Pancreas (tissue), 10 donors: Measurements from ENCODE around the gene ERCC6. TPM values are rescaled to one million over a fixed set of nuclear protein-coding genes. Genes with fewer than 3 reads are reported as not detected.

ENCODE experiments used
- ATAC-seq, 4 donors: fragments of 200-7000 bp; cut with Tn5 transposase; one replicate each; pipeline versions ENCODE4 v1.8.0 to v1.9.1; 2020; ENCODE audit warnings: mild to moderate bottlenecking in 4 of 4, moderate library complexity in 4 of 4
- DNase-seq, 6 donors: peaks; one replicate each; pipeline ENCODE4 v3.0.0-alpha.2; 2020
- FAIRE-seq: peaks from 2 replicates; lab custom pipeline; 2012; peaks lifted over from hg19 to GRCh38; lab: Jason Lieb, UNC
- H3K27ac ChIP-seq, 4 donors: fragments of 200-600 bp; sonication (generic); 1 replicate in 3 of 4; 2 replicates in 1 of 4; pipeline versions ENCODE4 v1.5.0 to v1.8.0; 2020
- H3K27me3 ChIP-seq, 4 donors: fragments of 200-600 bp; one replicate each; pipeline ENCODE4 v1.8.0; 2021
- H3K36me3 ChIP-seq, 3 donors: fragments of 200-600 bp; sonication (generic) in 1 of 3; one replicate each; pipeline versions ENCODE4 v1.5.0 to v1.8.0; 2020 to 2021
- H3K4me1 ChIP-seq, 3 donors: fragments of 200-600 bp; one replicate each; pipeline ENCODE4 v1.8.0; 2021
- H3K4me3 ChIP-seq, 4 donors: fragments of 200-600 bp; sonication (generic) in 2 of 4; one replicate each; pipeline versions ENCODE4 v1.5.0 to v1.8.0; 2020 to 2021
- H3K9me3 ChIP-seq, 4 donors: fragments of 200-600 bp; one replicate each; pipeline ENCODE4 v1.8.0; 2021
- WGBS, 2 donors: extraction: QIAGEN DNeasy Blood & Tissue Kit; methylation state at CpG; one replicate each; pipeline ENCODE4 v1.1.7; 2013; 5-methylcytosine and 5-hydroxymethylcytosine counted together
- intact Hi-C, 3 donors: fragments of 100-400 bp; cut with DNase I; formaldehyde crosslinking; loops; one replicate each; pipeline versions ENCODE4 v1.11.1 to v1.14.2; 2022
- polyA plus RNA-seq, 2 donors: library from polyadenylated mRNA; stranded (reverse); fragments of 200-250 nt; gene quantifications; one replicate each; pipeline ENCODE4 v1.2.3, GENCODE V29; 2013
- total RNA-seq, 6 donors: library from RNA; stranded (reverse); fragmentation: NEBNext Ultra II Directional in 4 of 6; extraction: Animal tissue kit (Norgen Biotek cat#: 25700) in 4 of 6; gene quantifications; one replicate each; pipeline versions ENCODE4 v1.2.1 to v1.2.4, GENCODE V29; 2021 to 2023
- TF ChIP-seq, protein P1 (sequence below), 4 donors: fragments of 200-600 bp; sonication (generic) in 3 of 4; IDR thresholded peaks; one replicate each; pipeline versions ENCODE4 v1.5.0 to v1.8.0; 2021; ENCODE audit warnings: antibody characterized with exemption in 4 of 4
- donor health status: healthy with polysubstance abuse.
- donor health status: DM: no; HTN: no; CAD: no; lungs with moderate emphysema.
- donor health status: DM: no; HTN: no; CAD: no.
- donor health status: control.
- donor health status: control.
- donor health status: Bipolar disorder and iron deficiency.
- donor health status: DM: yes; HTN: yes; CAD: no.
- donor health status: DM: no; HTN: no; CAD: no.
- donor health status: DM: no; HTN: no; CAD: no.
- donor health status: DM: yes; HTN: yes; CAD: no.

The ERCC6 gene
- total and polyA plus RNA-seq, 8 donors: 3.8 to 20.0 (median 15.3) TPM

DNA sequence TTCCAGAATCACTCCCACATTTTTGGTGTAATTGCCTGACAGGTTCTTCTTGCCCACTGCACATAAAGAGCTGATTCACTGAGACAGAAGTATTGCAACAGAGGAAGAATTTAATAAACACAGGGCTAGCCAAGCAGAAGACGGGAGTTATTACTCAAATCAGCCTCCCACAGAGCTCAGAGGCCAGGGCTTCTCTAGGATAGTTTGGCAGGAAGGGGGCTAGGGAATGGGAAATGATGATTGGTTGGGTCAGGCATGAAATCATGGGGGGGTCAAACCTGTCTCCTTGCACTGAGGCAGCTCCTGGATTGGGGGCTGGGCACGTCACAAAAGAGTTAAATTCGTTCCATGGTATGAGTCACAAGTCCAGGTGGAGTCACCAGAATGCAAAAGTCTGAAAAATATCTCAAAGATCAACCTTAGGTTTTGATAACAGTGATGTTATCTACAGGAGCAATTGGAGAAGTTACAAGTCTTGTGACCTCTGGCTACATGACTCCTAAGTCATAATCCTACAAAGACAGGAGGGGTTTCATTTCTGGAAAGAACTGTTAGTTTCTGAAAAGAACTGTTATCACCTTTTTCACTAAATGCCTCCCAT, 30.2 kb upstream of the ERCC6 start:
- Histone ChIP-seq H3K4me3 (no peak overlapping the region), H3K9me3 (no peaks in the 10 kb centered on the region), H3K36me3 (no peaks in the 10 kb centered on the region), H3K27me3 (no peaks in the 10 kb centered on the region), H3K27ac (no peak overlapping the region), H3K4me1 (no peaks in the 10 kb centered on the region)
- FAIRE-seq (no peak), DNase-seq (no peak), ATAC-seq (peak in 1 of 4 donors; percentile 63)
- intact Hi-C loops: no loop called here
- 33 to 38% methylated on average over 3 of the region's 3 CpGs for WGBS, 2 donors
- TF ChIP-seq, protein P1, sequence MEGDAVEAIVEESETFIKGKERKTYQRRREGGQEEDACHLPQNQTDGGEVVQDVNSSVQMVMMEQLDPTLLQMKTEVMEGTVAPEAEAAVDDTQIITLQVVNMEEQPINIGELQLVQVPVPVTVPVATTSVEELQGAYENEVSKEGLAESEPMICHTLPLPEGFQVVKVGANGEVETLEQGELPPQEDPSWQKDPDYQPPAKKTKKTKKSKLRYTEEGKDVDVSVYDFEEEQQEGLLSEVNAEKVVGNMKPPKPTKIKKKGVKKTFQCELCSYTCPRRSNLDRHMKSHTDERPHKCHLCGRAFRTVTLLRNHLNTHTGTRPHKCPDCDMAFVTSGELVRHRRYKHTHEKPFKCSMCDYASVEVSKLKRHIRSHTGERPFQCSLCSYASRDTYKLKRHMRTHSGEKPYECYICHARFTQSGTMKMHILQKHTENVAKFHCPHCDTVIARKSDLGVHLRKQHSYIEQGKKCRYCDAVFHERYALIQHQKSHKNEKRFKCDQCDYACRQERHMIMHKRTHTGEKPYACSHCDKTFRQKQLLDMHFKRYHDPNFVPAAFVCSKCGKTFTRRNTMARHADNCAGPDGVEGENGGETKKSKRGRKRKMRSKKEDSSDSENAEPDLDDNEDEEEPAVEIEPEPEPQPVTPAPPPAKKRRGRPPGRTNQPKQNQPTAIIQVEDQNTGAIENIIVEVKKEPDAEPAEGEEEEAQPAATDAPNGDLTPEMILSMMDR (IDR thresholded peaks at IDR 0.05): no peak

DNA sequence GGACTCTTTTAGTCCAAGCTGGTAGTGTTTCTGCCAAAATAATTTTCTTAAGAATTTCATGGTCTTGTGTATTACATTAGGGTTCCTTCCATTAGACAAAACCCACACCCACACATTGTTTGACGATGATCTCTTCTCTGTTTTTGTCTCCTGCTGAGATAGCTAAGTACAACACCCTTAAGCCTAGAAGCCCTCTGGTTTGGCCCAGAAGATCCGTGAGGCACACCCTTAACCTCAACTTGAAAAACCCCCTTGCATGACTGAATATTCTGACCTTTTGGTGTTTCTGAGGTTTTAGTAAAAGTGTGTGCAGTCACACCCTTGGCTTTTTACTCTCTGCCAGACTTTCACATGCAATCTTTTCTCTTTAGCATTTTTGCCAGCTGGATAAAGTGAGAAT, 29.3 kb upstream of the ERCC6 start:
- peak in 2 of 4 donors; percentile 32 to 79 for ATAC-seq
- WGBS, 2 donors: 46 to 57% methylated on average over 2 of the region's 2 CpGs

DNA sequence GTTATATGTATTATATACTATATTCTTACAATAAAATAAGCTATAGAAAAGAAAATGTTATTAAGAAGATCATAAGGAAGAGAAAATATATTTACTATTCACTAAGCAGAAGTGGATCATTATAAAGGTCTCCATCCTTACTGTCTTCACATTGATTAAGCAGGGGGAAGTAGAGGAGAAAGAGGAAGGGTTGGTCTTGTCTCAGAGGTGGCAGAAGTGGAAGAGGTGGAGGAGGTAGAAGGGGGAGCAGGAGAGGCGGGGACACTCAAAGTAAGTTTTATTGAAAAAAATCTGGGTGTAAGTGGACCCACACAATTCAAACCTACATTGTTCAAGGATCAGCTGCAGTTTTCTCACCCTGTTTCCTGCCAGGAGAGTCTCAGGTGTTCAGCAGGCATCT, 28.9 kb upstream of the ERCC6 start:
- FAIRE-seq (no peak), DNase-seq (no peak), ATAC-seq (no peak)
- Histone ChIP-seq H3K27me3 (no peaks in the 10 kb centered on the region), H3K4me3 (no peak overlapping the region), H3K9me3 (no peaks in the 10 kb centered on the region), H3K36me3 (no peaks in the 10 kb centered on the region), H3K27ac (no peak overlapping the region), H3K4me1 (no peaks in the 10 kb centered on the region)
- TF ChIP-seq, protein P1 (IDR thresholded peaks at IDR 0.05): no peak
- WGBS, 2 donors: 59 to 76% methylated on average over 1 of the region's 1 CpG
- intact Hi-C loops: no loop called here

More for the DNA sequence above, 29.3 kb upstream of the ERCC6 start:
- Histone ChIP-seq H3K36me3 (no peaks in the 10 kb centered on the region), H3K27ac (no peak overlapping the region), H3K4me3 (no peak overlapping the region), H3K27me3 (no peaks in the 10 kb centered on the region), H3K4me1 (no peaks in the 10 kb centered on the region), H3K9me3 (no peaks in the 10 kb centered on the region)
- FAIRE-seq: no peak
- intact Hi-C loops: no loop called here
- no peak for DNase-seq
- TF ChIP-seq, protein P1 (IDR thresholded peaks at IDR 0.05): no peak

DNA sequence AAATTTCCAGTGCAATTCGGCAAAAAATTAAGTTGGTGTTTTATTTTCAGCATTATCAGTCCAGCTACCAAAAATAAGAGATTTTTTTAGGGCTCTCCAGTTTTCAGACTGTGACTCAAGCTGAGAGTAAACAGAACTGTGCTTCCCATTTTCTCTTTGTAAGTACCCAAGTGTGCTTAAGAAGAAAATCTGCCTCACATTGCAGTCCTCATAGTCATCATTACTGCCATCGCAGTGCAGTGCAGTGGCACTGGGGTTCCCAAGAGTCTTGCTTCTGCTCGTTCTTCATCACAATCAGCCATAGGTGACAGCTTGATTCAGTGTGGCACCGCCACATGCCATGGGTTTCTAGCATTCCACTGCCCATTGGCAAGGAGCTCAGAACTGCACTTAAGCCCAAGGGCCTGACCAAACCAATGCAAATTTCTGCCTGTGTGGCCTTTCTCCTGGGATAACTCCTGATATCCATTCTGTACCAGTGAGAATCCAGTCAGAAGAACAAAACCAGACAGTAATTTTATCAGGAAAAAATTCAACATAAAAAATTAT, 25.6 kb upstream of the ERCC6 start:
- ATAC-seq: no peak
- Histone ChIP-seq H3K36me3 (no peaks in the 10 kb centered on the region), H3K4me3 (no peak overlapping the region), H3K9me3 (no peaks in the 10 kb centered on the region), H3K27me3 (no peaks in the 10 kb centered on the region), H3K27ac (no peak overlapping the region), H3K4me1 (no peaks in the 10 kb centered on the region)
- FAIRE-seq: no peak
- intact Hi-C loops: no loop called here
- no peak for DNase-seq
- TF ChIP-seq, protein P1 (IDR thresholded peaks at IDR 0.05): no peak
- 66 to 72% methylated on average over 4 of the region's 4 CpGs for WGBS, 2 donors

DNA sequence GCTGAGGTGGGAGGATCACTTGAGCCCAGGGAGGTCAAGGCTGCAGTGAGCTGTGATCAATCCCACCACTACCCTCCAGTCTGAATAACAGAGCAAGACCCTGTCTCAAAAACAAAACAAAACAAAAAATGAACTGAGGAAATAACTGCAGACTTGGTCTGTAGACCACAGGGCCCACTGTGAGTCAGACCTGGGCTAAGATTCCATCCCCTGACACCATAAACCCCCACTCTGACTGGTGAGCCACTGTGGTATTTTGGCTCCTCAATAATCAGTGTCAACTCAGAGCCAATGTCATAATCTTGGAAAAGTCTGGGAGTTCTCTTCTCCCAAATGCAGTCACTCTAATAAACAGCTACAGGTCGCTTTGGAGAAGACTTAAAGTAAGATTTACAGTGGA, 24.0 kb upstream of the ERCC6 start:
- Histone ChIP-seq H3K9me3 (no peaks in the 10 kb centered on the region), H3K4me3 (no peak overlapping the region), H3K27ac (no peak overlapping the region), H3K4me1 (no peaks in the 10 kb centered on the region), H3K36me3 (no peaks in the 10 kb centered on the region), H3K27me3 (no peaks in the 10 kb centered on the region)
- DNase-seq (no peak), FAIRE-seq (no peak), ATAC-seq (no peak)
- WGBS, 2 donors: 70 to 83% methylated on average over 1 of the region's 1 CpG
- intact Hi-C loops: no loop called here
- TF ChIP-seq, protein P1 (IDR thresholded peaks at IDR 0.05): no peak
